GM12865 (cell line): Measurements from ENCODE around the gene MEIS1.

Source experiments
- DNase-seq: peaks from one replicate; pipeline ENCODE4 v3.0.0; 2010; ENCODE audit warnings: low read depth
- H3K4me3 ChIP-seq: 2 replicates; pipeline ENCODE4 v1.5.1; 2011; ENCODE audit warnings: mild to moderate bottlenecking, low read depth, low read length, control low read depth
- TF ChIP-seq, protein P1 (sequence below): IDR thresholded peaks from 2 replicates; pipeline ENCODE4 v1.5.1; 2011; ENCODE audit warnings: low read length, control low read depth, low read depth, inconsistent platforms; ENCODE audit not compliant: insufficient read depth; ENCODE audit errors: missing control alignments

The MEIS1 gene

DNA sequence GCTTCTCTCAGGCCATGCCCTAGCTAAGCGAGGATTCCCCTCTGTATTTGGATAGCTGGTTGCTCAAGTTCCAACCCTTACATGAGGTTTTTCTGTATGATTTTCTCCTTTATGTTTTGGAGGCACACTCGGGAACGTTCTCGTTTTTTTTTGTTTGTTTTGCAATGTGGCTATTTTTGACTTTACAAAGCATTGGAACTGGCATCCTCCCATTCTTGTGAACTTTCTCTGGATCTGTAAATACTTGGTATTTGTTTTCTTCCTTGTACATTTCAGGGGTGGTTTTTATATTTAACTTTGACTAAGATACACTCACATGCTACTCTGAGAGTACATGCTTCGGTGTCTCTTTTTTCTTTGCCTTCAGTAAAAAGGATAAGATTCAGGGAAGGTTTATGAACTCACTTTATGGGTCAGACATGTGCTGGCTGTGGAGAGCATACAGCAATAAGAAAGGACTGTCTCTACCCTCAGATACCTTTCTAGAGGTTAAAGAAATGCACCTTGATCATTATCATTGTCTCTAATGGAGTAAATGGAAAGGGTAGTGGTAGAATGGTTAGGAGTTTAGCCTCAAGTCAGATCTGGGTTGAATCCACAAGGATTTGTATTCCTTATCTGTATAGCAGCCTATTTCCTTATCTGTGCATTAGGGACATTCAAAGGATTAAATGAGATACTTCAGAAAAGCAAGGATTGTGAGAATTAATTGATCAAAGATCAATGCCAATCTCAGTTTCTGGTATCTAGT lies 61.9 kb downstream of the MEIS1 start:
- TF ChIP-seq, protein P1, sequence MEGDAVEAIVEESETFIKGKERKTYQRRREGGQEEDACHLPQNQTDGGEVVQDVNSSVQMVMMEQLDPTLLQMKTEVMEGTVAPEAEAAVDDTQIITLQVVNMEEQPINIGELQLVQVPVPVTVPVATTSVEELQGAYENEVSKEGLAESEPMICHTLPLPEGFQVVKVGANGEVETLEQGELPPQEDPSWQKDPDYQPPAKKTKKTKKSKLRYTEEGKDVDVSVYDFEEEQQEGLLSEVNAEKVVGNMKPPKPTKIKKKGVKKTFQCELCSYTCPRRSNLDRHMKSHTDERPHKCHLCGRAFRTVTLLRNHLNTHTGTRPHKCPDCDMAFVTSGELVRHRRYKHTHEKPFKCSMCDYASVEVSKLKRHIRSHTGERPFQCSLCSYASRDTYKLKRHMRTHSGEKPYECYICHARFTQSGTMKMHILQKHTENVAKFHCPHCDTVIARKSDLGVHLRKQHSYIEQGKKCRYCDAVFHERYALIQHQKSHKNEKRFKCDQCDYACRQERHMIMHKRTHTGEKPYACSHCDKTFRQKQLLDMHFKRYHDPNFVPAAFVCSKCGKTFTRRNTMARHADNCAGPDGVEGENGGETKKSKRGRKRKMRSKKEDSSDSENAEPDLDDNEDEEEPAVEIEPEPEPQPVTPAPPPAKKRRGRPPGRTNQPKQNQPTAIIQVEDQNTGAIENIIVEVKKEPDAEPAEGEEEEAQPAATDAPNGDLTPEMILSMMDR: no peak
- no peak overlapping the region for H3K4me3 ChIP-seq
- no peak for DNase-seq

DNA sequence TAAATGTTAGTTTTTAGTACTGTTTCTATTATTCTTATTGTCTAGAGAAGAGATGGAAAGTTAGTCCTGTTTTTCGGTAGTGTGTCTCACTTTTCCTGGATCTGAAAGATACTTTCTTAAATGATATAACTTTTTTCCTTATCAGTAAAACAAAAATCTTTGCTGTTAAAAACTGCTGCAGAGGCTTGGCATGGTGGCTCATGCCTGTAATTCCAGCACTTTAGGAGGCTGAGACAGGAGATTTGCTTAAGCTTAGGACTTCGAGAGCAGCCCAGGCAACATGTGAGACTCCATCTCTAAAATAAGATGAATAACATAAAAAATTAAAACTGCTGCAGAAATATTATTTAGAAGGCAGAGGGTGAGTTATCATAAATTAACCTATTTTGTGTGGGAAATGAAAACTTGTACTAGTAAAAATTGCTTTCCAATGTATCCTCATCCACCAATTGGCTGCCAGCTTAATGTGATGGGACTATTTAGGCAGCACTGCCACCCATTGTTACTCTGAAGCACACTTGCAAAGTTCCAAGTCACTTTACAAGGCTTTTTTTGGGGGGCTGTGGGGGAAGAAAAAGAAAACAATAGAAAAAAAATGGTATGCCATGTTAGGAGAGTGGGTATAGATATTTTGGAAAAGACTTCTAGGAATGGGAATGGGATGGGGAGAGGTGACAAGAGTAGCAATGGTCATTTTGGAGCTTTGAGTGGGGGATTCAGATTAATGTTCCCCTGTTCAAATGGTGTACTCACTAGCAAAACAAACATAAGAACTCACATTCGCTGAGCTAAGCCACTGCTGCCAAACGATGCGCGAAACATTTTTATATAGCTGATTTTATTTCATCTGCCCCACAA lies 62.7 kb downstream of the MEIS1 start:
- DNase-seq: no peak
- TF ChIP-seq, protein P1: no peak
- H3K4me3 ChIP-seq: no peak overlapping the region

DNA sequence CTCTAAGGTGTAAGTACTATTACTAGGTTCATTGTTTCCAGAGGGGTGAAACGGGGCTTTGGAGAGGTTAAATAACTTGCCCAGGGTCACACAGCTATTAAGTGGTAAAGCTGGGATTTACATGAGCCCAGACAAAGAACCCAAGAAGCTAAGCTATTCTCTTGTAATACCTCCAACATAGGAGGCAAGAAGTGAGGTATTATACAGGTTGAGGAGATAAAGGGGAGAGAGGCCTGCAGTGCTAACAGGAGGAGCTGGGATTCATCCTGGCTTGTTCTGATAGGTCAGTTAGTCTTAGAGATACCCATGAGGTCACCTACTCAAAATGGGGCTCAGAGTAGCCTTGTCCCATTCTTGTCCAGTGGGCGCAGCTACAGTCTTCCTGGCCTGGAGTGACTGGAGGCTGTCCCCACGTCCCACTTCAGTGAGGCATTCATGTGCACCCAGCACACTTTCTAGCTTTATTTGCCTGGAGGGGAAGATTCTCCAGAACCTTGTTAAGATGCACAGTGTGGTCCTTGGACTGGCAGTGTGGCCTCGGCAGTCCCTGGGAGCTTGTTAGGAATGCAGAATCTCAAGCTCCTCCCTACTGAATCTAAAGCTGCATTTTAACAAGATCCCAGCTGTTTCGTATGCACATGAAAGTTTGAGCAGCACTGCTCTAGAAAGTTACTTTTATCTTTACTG lies 63.5 kb downstream of the MEIS1 start:
- TF ChIP-seq, protein P1: no peak
- no peak for DNase-seq
- H3K4me3 ChIP-seq: no peak overlapping the region

DNA sequence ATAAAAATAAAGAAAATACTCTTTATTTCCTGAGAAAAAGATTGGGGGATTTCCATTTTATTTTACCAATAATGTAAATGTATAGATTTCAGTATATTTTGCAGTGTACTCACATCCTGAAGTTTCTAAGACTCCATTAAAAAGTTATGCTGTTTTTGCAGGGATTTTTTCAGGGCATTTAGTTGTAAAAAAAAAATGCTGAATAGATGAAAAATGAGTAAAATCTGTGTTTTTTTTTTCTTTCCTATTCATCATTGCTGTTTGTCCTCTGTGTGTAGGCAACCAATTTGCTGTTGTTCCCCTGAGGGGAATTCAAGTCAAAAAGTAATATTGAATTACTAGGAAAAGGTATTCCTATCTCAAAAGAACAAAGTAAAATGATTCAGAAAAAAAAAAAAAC lies 66.3 kb downstream of the MEIS1 start:
- H3K4me3 ChIP-seq: no peak overlapping the region
- TF ChIP-seq, protein P1: no peak
- no peak for DNase-seq

DNA sequence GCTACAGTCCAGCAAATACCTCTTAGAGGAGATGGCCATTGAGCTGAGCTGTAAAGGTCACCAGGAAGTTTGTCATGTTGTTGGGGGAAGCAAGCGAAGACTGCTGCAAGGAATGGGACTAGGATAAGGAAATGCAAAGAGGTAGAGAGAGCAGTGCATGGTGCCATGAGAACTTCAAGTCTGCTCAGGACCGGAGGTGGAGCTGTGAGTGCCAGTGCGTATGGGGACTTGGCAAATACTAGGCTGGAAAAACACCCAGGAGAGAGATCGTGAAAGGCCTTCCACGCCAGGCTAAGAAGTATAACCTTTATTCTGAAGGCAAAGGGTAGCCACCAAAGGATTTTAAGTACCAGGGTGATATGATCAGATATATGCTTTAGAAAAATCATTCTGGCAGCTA lies 71.3 kb downstream of the MEIS1 start:
- TF ChIP-seq, protein P1: no peak
- no peak for DNase-seq
- H3K4me3 ChIP-seq: no peak overlapping the region

GRCh38 chr2:66507673-66508201 lies 72.8 kb downstream of the MEIS1 start:
- TF ChIP-seq, protein P1: no peak
- no peak for DNase-seq
- no peak overlapping the region for H3K4me3 ChIP-seq
